ENCODE measurements around the gene TBC1D17.

DNA sequence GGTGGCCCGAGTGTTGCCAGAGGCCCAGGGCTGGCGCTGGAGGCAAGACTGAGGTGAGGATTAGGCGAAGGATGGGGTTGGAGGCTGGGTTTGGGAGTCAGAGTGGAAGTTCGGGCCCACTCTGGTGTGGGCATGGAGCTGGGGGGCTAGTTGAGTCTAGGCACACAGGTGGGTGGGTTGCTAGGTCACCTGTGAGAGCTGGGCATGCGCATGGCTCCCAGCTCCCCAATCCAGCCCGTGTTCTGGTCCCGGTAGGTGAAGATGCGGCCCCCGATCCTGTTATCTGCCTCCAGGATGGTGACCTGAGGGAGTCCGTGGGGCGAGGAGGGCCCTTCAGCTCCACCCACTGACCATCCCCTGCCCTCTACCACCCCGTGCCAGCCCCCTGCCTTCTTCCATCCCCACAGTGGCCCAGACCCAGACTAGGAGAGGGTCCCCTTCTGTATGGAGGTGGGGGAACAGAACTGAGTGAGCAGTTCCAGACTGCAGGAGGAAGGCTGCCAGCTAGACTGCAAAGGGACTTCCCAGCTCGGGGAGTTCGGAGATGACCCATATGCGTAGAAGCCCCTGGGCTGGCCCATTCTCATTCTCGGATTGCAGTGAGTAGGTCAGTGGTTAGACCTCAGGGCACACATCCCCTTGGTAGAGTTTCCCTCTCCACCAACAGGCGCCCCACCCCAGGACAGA lies 17.5 kb downstream of the TBC1D17 start:
- TF ChIP-seq POLR2A (IDR thresholded peaks at IDR 0.05; ENCODE audit: low read length) (no peak), GATA1 (IDR thresholded peaks at IDR 0.05; ENCODE audit: low read depth, low read length) (no peak)

Measured in erythroblast (primary cell).